MM.1S (cell line): ENCODE results near the gene LMBR1.
A peak's percentile ranks its signal among the peaks of the same experiment; 100 is the strongest.

Source experiments
- DNase-seq: peaks from one replicate; pipeline ENCODE4 v3.0.0-alpha.2; 2015
- H2AFZ ChIP-seq: fragments of 300-600 bp; sonication (generic); 2 replicates; pipeline ENCODE4 v1.6.0; 2016; ENCODE audit warnings: antibody characterized with exemption, low read length
- H3F3A ChIP-seq: fragments of 300-600 bp; sonication (generic); 2 replicates; pipeline ENCODE4 v1.6.1; 2016; ENCODE audit warnings: mild to moderate bottlenecking, antibody characterized with exemption, low read length, moderate library complexity, mixed read lengths; ENCODE audit not compliant: insufficient read depth
- H3K27ac ChIP-seq: fragments of 300-600 bp; sonication (generic); 2 replicates; pipeline ENCODE4 v1.5.1; 2016; ENCODE audit warnings: mild to moderate bottlenecking, low read length
- H3K27me3 ChIP-seq: fragments of 300-600 bp; sonication (generic); replicated peaks from 2 replicates; pipeline ENCODE4 v1.6.0; 2016; ENCODE audit warnings: low read length; ENCODE audit not compliant: insufficient read depth
- H3K36me3 ChIP-seq: fragments of 300-600 bp; sonication (generic); replicated peaks from 2 replicates; pipeline ENCODE4 v1.6.1; 2016; ENCODE audit warnings: mild to moderate bottlenecking, low read length, mixed read lengths; ENCODE audit not compliant: insufficient read depth
- H3K4me1 ChIP-seq: fragments of 300-600 bp; sonication (generic); 2 replicates; pipeline ENCODE4 v1.6.1; 2016; ENCODE audit warnings: low read length, mixed read lengths
- H3K4me2 ChIP-seq: fragments of 300-600 bp; sonication (generic); 2 replicates; pipeline ENCODE4 v1.6.0; 2016; ENCODE audit warnings: low read depth, low read length
- H3K4me3 ChIP-seq: fragments of 300-600 bp; sonication (generic); 2 replicates; pipeline ENCODE4 v1.5.1; 2016; ENCODE audit warnings: low read length, mixed read lengths
- H3K79me2 ChIP-seq: fragments of 300-600 bp; sonication (generic); 2 replicates; pipeline ENCODE4 v1.6.1; 2016; ENCODE audit warnings: mixed run types, low read length, mixed read lengths
- H3K9ac ChIP-seq: fragments of 300-600 bp; sonication (generic); 2 replicates; pipeline ENCODE4 v1.6.1; 2016; ENCODE audit warnings: low read length, mixed read lengths
- H3K9me2 ChIP-seq: fragments of 300-600 bp; sonication (generic); replicated peaks from 2 replicates; pipeline ENCODE4 v1.6.1; 2016; ENCODE audit warnings: mild to moderate bottlenecking, low read length, mixed read lengths; ENCODE audit not compliant: insufficient read depth
- H3K9me3 ChIP-seq: fragments of 300-600 bp; sonication (generic); replicated peaks from 2 replicates; pipeline ENCODE4 v1.6.1; 2016; ENCODE audit warnings: mild to moderate bottlenecking, low read length, mixed read lengths; ENCODE audit not compliant: insufficient read depth
- H4K20me1 ChIP-seq: fragments of 300-600 bp; sonication (generic); 2 replicates; pipeline ENCODE4 v1.6.1; 2016; ENCODE audit warnings: mild to moderate bottlenecking, low read length, moderate library complexity, mixed read lengths; ENCODE audit not compliant: insufficient read depth
- EZH2 ChIP-seq: fragments of 300-600 bp; sonication (generic); optimal IDR thresholded peaks from 2 replicates; pipeline ENCODE3; 2017; ENCODE audit warnings: low read depth, mild to moderate bottlenecking, antibody characterized with exemption, low read length, mixed read lengths
- EZH2phosphoT487 ChIP-seq: fragments of 300-600 bp; sonication (generic); IDR thresholded peaks from 2 replicates; pipeline ENCODE4 v1.6.1; 2018; ENCODE audit warnings: antibody characterized with exemption, low read length
- TF ChIP-seq, protein P1 (sequence below): fragments of 300-600 bp; sonication (generic); IDR thresholded peaks from 2 replicates; pipeline ENCODE4 v1.5.1; 2016; ENCODE audit warnings: antibody characterized with exemption, low read length, mixed read lengths

The LMBR1 gene

DNA sequence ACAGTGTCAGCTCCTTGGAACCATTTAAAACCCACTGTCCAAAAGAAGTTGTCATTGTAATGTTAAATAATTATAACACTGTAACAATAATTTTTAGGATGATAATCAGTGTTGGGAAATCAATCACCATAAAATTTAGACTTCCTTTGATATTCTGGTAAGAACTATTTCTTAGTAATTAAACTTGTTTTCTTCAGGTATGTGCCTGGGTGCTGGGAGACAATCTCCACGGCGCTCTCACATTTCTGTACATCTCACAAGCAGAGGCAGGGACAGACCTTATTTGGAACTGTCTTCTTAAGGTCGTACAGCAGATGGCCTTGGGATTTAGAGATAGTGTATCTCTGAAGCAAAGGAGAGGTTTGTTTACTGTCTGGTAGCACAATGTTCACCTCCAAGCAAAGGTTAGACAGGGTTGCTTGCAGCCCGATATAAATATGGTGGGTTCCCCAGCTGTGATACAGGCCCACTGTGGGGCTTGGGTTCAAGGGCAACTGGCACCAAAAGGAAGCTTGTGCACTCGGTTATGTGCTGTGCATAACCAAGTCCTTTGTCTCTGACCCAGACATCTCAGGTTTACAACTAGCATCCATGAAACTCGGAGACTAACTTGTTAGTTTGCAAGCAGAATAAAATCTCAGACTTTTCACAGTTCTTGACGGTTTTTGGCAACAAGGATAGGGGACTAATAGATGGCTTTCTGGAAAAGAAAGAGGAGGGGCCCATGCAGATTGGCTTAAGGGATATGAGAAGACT lies 126.9 kb downstream of the LMBR1 start:
- DNase-seq = no peak
- no peaks in the 10 kb centered on the region for H3F3A ChIP-seq
- peaks cover 13% of the 10 kb centered on the region for H3K4me1 ChIP-seq
- H3K9me3 ChIP-seq = no peaks in the 10 kb centered on the region
- no peaks in the 10 kb centered on the region for H4K20me1 ChIP-seq
- H3K79me2 ChIP-seq = peaks cover 6% of the 10 kb centered on the region; the same call in 1 of the 2 replicates
- no peak overlapping the region for H3K4me3 ChIP-seq
- TF ChIP-seq, protein P1, sequence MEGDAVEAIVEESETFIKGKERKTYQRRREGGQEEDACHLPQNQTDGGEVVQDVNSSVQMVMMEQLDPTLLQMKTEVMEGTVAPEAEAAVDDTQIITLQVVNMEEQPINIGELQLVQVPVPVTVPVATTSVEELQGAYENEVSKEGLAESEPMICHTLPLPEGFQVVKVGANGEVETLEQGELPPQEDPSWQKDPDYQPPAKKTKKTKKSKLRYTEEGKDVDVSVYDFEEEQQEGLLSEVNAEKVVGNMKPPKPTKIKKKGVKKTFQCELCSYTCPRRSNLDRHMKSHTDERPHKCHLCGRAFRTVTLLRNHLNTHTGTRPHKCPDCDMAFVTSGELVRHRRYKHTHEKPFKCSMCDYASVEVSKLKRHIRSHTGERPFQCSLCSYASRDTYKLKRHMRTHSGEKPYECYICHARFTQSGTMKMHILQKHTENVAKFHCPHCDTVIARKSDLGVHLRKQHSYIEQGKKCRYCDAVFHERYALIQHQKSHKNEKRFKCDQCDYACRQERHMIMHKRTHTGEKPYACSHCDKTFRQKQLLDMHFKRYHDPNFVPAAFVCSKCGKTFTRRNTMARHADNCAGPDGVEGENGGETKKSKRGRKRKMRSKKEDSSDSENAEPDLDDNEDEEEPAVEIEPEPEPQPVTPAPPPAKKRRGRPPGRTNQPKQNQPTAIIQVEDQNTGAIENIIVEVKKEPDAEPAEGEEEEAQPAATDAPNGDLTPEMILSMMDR = no peak
- no peak for TF ChIP-seq EZH2
- no peak for TF ChIP-seq EZH2phosphoT487
- H3K9me2 ChIP-seq = no peaks in the 10 kb centered on the region
- no peak overlapping the region for H3K4me2 ChIP-seq
- no peaks in the 10 kb centered on the region; the same call in 1 of the 2 replicates for H3K36me3 ChIP-seq
- no peaks in the 10 kb centered on the region for H3K27me3 ChIP-seq
- H3K27ac ChIP-seq = no peak overlapping the region
- H2AFZ ChIP-seq = no peak overlapping the region
- H3K9ac ChIP-seq = no peak overlapping the region

DNA sequence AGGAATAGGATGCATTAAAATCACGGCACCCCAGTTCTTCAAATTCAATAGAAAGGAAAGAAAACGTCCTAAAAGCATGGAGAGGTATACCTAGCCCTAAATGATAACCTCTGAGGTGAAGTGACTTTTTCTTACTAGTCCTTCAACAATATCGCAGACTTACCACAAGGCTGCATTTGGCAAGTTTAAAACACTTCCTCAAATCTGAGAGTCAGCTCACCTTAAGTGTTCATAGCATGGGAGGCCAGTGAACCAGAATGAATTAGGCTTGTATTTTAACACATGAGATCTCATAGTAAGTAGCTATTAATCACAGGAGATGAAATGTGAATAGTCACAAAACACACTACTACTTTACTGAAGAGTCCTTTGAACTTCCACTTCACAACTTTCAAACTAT lies 128.2 kb downstream of the LMBR1 start:
- H3K9ac ChIP-seq = no peak overlapping the region
- H2AFZ ChIP-seq = no peak overlapping the region
- no peaks in the 10 kb centered on the region for H4K20me1 ChIP-seq
- H3K4me1 ChIP-seq = peaks cover 13% of the 10 kb centered on the region
- no peak overlapping the region for H3K27ac ChIP-seq
- no peak for DNase-seq
- H3F3A ChIP-seq = no peaks in the 10 kb centered on the region
- no peak for TF ChIP-seq EZH2
- TF ChIP-seq, protein P1 = no peak
- no peak for TF ChIP-seq EZH2phosphoT487
- peaks cover 6% of the 10 kb centered on the region; the same call in 1 of the 2 replicates for H3K79me2 ChIP-seq
- no peaks in the 10 kb centered on the region for H3K9me2 ChIP-seq
- H3K4me3 ChIP-seq = no peak overlapping the region
- H3K9me3 ChIP-seq = no peaks in the 10 kb centered on the region
- H3K36me3 ChIP-seq = no peaks in the 10 kb centered on the region; the same call in 1 of the 2 replicates
- H3K27me3 ChIP-seq = no peaks in the 10 kb centered on the region
- H3K4me2 ChIP-seq = no peak overlapping the region

DNA sequence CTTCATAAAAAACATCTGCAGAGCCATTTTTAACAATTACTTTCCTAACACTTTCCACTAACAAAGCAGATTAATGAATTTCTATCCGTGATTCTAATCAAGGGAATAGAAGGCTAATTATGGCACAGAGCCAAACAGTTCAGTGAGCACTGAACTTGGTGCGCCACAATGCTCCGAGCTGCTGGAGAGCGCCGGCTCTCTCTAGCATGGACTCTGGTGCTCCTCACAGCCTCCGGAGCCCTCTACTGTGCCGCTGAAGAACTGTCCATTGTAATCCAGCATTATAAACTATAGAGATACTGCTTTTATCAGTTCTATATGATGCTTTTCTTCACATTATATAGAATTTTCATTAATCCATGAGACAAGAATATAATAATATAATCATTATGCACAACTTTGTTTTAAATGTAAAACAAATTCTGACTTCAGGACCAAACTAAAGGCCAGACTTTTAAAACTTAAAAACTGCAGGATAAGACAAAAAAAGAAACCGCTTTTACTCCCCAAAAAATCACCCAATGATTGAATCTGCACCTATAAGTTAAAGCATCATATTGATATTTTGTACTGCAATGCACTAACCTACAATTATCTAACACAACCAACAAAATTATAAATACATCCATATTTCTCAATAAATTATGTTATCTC lies 128.8 kb downstream of the LMBR1 start:
- Histone ChIP-seq H3K27ac (no peak overlapping the region), H3K9ac (no peak overlapping the region), H3K9me2 (no peaks in the 10 kb centered on the region), H3K36me3 (no peaks in the 10 kb centered on the region; the same call in 1 of the 2 replicates), H3K27me3 (no peaks in the 10 kb centered on the region), H4K20me1 (no peaks in the 10 kb centered on the region), H3K4me1 (peaks cover 8% of the 10 kb centered on the region), H3K79me2 (peaks cover 6% of the 10 kb centered on the region; the same call in 1 of the 2 replicates), H2AFZ (no peak overlapping the region), H3F3A (no peaks in the 10 kb centered on the region), H3K4me3 (no peak overlapping the region), H3K4me2 (no peak overlapping the region), H3K9me3 (no peaks in the 10 kb centered on the region)
- DNase-seq = no peak
- TF ChIP-seq EZH2phosphoT487 = no peak
- TF ChIP-seq, protein P1 = peak; percentile 22; the same call in 1 of the 2 replicates
